HFF-Myc (cell line): ENCODE measurements around the gene PPP2R2B.

ENCODE experiments used
- DNase-seq: peaks from one replicate; pipeline ENCODE4 v3.0.0-alpha.2; 2011; ENCODE audit warnings: low read depth; ENCODE audit errors: extremely low read depth
- H3K4me3 ChIP-seq: replicated peaks from 2 replicates; pipeline ENCODE4 v1.5.1; 2011; ENCODE audit warnings: low read depth, mild to moderate bottlenecking, control low read depth, low read length
- TF ChIP-seq, protein P1 (sequence below): IDR thresholded peaks from 2 replicates; pipeline ENCODE4 v1.5.1; 2012; ENCODE audit warnings: mild to moderate bottlenecking, low read depth, low read length, control low read depth; ENCODE audit errors: missing control alignments

PPP2R2B gene

GRCh38 chr5:146660376-146660960 is 218.1 kb downstream of the PPP2R2B start:
- no peak for DNase-seq
- TF ChIP-seq, protein P1, sequence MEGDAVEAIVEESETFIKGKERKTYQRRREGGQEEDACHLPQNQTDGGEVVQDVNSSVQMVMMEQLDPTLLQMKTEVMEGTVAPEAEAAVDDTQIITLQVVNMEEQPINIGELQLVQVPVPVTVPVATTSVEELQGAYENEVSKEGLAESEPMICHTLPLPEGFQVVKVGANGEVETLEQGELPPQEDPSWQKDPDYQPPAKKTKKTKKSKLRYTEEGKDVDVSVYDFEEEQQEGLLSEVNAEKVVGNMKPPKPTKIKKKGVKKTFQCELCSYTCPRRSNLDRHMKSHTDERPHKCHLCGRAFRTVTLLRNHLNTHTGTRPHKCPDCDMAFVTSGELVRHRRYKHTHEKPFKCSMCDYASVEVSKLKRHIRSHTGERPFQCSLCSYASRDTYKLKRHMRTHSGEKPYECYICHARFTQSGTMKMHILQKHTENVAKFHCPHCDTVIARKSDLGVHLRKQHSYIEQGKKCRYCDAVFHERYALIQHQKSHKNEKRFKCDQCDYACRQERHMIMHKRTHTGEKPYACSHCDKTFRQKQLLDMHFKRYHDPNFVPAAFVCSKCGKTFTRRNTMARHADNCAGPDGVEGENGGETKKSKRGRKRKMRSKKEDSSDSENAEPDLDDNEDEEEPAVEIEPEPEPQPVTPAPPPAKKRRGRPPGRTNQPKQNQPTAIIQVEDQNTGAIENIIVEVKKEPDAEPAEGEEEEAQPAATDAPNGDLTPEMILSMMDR = no peak
- no peak overlapping the region for H3K4me3 ChIP-seq

- TF ChIP-seq, protein P1 = no peak
Measured at GRCh38 chr5:146659961-146660360, 218.6 kb downstream of the PPP2R2B start.

DNA sequence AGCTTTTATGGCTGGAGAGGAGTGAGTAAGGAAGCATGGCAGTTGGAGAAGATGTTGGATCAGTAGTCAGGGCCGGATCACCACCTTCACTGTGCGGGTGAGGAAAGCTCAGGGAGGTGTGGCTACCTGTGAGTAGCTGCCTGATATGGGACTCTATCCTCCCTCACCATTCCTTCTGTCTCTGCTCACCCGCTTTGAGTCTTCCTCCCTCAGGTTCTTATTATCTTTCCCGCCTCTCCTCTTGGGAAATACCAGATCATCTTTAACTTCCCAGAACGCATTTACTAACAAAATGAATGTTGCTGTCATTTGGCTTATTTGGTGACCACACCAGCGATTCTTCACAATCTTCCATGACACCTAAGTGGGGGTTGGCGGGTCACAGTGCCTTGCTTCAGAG is 221.9 kb downstream of the PPP2R2B start:
- DNase-seq = no peak
- no peak overlapping the region for H3K4me3 ChIP-seq
- TF ChIP-seq, protein P1 = no peak

More at GRCh38 chr5:146659961-146660360, 218.6 kb downstream of the PPP2R2B start:
- no peak overlapping the region for H3K4me3 ChIP-seq
- no peak for DNase-seq

- no peak overlapping the region for H3K4me3 ChIP-seq
- no peak for DNase-seq
- TF ChIP-seq, protein P1 = no peak
Measured at GRCh38 chr5:146653560-146653959, 225.0 kb downstream of the PPP2R2B start.

GRCh38 chr5:146652547-146652946 is 226.0 kb downstream of the PPP2R2B start:
- no peak overlapping the region for H3K4me3 ChIP-seq
- TF ChIP-seq, protein P1 = no peak
- DNase-seq = no peak

DNA sequence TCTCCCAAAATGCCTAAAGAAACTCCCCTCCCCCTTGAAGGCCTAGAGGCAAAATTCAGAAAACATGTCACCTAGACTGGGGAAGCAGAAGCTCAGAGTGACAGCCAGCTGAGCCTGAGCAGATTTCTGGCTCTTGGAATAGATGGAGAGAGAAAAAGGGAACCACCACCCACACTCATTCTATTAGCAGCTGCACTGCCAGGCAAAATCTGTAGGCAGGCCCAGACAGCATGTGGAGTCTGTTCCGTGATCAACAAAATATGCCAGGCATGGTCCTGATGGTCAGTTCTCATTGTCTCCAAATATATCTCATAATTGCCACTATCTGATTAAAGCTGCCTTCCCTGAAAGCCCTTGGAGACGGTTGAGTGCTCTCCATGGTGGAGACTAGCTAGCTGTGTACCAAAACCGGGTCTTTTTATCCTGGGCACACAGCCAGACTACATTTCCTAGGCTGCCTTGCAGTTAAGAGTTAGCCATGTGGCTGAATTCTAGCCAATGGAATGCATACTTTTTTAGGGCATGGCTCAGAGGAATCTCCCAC is 230.8 kb downstream of the PPP2R2B start:
- TF ChIP-seq, protein P1 = no peak
- no peak for DNase-seq
- no peak overlapping the region for H3K4me3 ChIP-seq

GRCh38 chr5:146646441-146646840 is 232.1 kb downstream of the PPP2R2B start:
- no peak for DNase-seq
- TF ChIP-seq, protein P1 = no peak
- H3K4me3 ChIP-seq = no peak overlapping the region
